ENCODE data around the gene MOCOS. TPM values are rescaled to one million over a fixed set of nuclear protein-coding genes. Genes with fewer than 3 reads are reported as not detected.

The MOCOS gene
- total and polyA plus RNA-seq, 9 donors: 5.4 to 35.5 (median 8.8) TPM

DNA sequence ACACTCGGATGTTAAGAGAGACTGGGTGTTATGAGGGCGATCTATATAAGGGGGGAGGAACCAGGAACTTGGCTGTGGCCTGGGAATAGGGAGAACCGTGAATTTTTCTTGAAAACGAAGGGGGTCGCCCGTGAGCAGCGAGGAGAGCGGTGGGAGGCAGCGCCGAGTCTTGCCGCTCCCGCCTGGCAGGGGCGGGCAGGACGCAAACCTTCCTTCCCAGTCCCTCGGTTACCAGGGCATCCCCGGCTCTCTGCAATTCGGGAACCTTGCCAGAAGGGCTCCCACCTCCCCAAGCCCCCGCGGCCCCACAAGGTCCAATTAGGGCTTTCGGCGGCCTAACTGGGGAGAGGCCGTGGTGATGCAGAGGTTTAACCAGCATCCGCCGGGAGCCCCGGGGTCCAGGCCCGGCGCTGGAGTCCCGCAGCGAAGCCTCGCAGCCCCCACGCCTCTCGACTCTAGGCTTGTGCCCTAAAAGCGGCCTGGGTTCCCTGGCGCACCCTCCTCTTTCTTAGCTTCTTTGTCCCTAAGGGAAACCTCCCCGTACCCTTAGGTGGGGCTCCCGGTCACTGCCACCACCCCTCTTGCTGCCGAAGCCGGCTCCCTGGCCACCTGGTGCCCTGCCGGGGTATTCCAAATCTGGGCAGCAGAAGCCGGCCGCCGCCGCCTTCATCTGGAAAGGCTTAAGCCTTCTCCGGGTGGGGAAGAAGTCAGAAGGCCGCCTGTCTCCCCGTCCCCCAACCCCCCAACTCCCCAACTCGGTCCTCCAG is 109.5 kb downstream of the MOCOS start:
- intact Hi-C loops (cut with DNase I): loop anchor here (2.0 to 10.0 kb wide), 9 partner anchors 148 to 518 kb away; no protein-coding TSS in a partner anchor
- Histone ChIP-seq H3K27ac (peak overlapping the region; percentile 51 to 71), H3K4me3 (peak overlapping the region; percentile 47), H3K36me3 (no peaks in the 10 kb centered on the region), H3K9me3 (no peaks in the 10 kb centered on the region), H3K4me1 (ENCODE audit: insufficient read depth) (no peaks in the 10 kb centered on the region), H3K27me3 (no peaks in the 10 kb centered on the region)
- WGBS, 3 donors: 0 to 1% (median 1%) methylated on average over 44 to 47 of the region's 47 CpGs
- TF ChIP-seq CTCF (IDR thresholded peaks at IDR 0.05): peak in 1 of 3 donors; percentile 41
- TF ChIP-seq POLR2A (IDR thresholded peaks at IDR 0.05): no peak
- TF ChIP-seq EP300 (IDR thresholded peaks at IDR 0.05): no peak
- DNase-seq: peak; percentile 78 to 86 (median 84)

DNA sequence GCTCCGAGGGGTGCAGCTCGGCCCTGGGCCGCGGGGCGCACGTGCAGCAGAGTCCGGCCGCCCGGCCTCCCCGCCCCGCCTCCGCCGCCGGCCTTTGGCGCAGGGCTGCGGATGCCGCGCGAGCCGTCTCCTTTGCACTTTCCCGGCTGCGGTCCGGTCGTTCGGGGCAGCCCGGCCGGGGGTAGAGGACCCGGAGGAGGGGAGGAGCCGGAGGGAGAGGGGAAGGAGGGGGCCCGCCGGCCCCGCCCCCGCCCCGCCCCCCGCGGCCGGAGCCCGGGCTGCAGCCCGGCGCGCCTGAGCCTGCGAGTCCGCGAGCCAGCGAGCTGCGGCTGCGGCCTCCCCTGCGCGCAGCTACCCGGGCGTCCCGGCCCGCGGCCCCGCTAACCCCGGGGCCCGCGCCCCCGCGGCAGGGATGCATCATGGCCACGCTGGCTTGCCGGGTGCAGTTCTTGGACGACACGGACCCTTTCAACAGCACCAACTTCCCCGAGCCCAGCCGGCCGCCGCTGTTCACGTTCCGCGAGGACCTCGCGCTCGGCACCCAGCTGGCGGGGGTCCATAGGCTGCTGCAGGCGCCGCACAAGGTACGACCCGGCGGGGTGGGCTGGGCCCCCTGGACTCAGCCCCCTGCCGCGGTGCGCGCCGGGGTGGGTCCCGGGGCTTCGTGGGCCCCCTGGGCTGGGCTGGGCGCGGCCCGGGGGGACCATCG is 110.3 kb downstream of the MOCOS start, which contains the start of gene FHOD3:
TSS of gene FHOD3 (plus strand) at position 297 of the 709 bp plus-strand sequence. CDS start at position 420, 123 bp downstream.
- Histone ChIP-seq H3K27me3 (no peaks in the 10 kb centered on the region), H3K4me3 (peak within 1 kb of the TSS; percentile 47), H3K4me1 (ENCODE audit: insufficient read depth) (no peaks in the 10 kb centered on the region), H3K27ac (peak within 1 kb of the TSS; percentile 51 to 71), H3K9me3 (no peaks in the 10 kb centered on the region), H3K36me3 (no peaks in the 10 kb centered on the region)
- DNase-seq: peak; percentile 75 to 85 (median 81)
- WGBS, 3 donors: 0 to 1% (median 0%) methylated on average over 20 to 91 of the region's 91 CpGs
- intact Hi-C loops (cut with DNase I): loop anchor here (2.0 to 10.0 kb wide), 9 partner anchors 147 to 517 kb away; no protein-coding TSS in a partner anchor
- TF ChIP-seq POLR2A (IDR thresholded peaks at IDR 0.05): no peak
- TF ChIP-seq EP300 (IDR thresholded peaks at IDR 0.05): no peak
- TF ChIP-seq CTCF (IDR thresholded peaks at IDR 0.05): no peak

DNA sequence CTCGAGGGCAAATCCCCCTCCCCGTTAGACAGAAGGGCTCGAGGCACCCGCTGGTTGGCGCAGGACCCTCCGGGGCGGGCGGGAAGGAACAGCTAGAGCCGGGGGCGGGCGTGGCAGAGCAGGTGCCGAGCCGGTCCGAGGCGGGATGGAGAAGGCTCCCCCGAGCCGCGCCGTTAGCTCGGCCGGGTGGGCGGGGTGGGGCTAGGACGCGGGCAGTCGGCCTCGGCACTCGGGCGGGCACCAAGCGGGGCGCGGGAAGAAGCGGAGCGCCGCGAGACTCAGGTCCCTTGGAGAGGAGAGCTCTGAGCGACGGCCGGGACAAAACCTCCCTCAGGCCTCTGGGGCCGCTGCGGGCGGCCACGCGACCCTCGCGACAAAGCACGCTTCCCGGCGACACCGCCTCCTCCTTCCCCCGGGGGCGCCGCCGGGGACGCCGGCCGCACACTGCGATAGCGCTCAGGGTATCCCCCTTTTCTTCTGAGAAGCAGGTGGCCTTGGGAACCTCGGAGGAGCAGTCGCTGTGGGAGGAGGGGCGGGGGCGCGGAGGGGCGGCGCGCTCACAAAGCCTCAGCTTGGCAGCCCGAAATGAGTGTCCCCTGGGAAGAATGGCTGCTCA is 110.9 kb downstream of the MOCOS start:
- no peak for TF ChIP-seq POLR2A (IDR thresholded peaks at IDR 0.05)
- no peak for TF ChIP-seq EP300 (IDR thresholded peaks at IDR 0.05)
- no peak for TF ChIP-seq CTCF (IDR thresholded peaks at IDR 0.05)
- no peaks in the 10 kb centered on the region for H3K27me3 ChIP-seq
- no peaks in the 10 kb centered on the region for H3K4me1 ChIP-seq (ENCODE audit: insufficient read depth)
- 1 to 2% (median 1%) methylated on average over 17 to 67 of the region's 67 CpGs for WGBS, 3 donors
- H3K4me3 ChIP-seq: peak overlapping the region; percentile 47
- no peak overlapping the region for H3K27ac ChIP-seq
- intact Hi-C loops (cut with DNase I): loop anchor here (5.0 to 10.0 kb wide), 7 partner anchors 147 to 517 kb away; no protein-coding TSS in a partner anchor
- H3K9me3 ChIP-seq: no peaks in the 10 kb centered on the region
- no peaks in the 10 kb centered on the region for H3K36me3 ChIP-seq
- peak in 4 of 5 donors; percentile 30 to 56 (median 46) for DNase-seq

GRCh38 chr18:36299015-36299414 is 111.7 kb downstream of the MOCOS start:
- Histone ChIP-seq H3K4me1 (ENCODE audit: insufficient read depth) (no peaks in the 10 kb centered on the region), H3K27ac (no peak overlapping the region), H3K9me3 (no peaks in the 10 kb centered on the region), H3K4me3 (no peak overlapping the region), H3K36me3 (no peaks in the 10 kb centered on the region), H3K27me3 (no peaks in the 10 kb centered on the region)
- intact Hi-C loops (cut with DNase I): loop anchor here (5.0 to 10.0 kb wide), 7 partner anchors 146 to 516 kb away; no protein-coding TSS in a partner anchor
- no peak for DNase-seq
- TF ChIP-seq CTCF (IDR thresholded peaks at IDR 0.05) (no peak), POLR2A (IDR thresholded peaks at IDR 0.05) (no peak), EP300 (IDR thresholded peaks at IDR 0.05) (no peak)
- 78 to 89% (median 81%) methylated on average over 6 of the region's 6 CpGs for WGBS, 3 donors

Measured in ovary (tissue), 9 donors.